ENCODE results near the gene CDC42BPA.

DNA sequence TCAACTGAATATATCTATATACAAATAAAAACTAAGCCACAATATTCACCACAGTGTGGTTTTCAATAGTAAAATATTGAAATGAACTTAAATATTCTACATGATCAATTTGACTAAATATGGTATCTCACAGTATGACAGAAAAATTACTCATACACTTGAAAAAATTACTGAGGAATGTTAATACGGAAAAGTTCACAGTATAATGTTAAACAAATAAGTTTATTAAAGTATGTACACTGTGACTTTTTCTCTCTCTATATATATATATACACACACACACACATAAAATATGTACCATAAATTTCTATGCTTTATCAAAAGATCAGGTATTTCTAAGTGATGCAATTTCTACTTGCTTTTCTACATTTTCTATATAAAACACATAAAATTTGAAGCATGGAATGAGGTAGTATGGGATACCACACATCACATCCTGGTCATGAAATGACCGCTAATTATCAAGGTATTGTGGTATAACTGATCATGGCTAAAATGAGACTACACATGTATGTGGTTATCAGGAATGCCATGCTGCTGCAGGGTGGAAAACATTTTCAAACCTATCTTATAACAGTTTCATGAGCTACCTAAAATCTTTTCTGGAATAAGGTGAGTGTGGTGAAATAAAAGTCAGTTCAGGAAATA is 102.3 kb downstream of the CDC42BPA start:
- TF ChIP-seq, protein P1, sequence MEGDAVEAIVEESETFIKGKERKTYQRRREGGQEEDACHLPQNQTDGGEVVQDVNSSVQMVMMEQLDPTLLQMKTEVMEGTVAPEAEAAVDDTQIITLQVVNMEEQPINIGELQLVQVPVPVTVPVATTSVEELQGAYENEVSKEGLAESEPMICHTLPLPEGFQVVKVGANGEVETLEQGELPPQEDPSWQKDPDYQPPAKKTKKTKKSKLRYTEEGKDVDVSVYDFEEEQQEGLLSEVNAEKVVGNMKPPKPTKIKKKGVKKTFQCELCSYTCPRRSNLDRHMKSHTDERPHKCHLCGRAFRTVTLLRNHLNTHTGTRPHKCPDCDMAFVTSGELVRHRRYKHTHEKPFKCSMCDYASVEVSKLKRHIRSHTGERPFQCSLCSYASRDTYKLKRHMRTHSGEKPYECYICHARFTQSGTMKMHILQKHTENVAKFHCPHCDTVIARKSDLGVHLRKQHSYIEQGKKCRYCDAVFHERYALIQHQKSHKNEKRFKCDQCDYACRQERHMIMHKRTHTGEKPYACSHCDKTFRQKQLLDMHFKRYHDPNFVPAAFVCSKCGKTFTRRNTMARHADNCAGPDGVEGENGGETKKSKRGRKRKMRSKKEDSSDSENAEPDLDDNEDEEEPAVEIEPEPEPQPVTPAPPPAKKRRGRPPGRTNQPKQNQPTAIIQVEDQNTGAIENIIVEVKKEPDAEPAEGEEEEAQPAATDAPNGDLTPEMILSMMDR (conservative IDR thresholded peaks at IDR 0.05 in 1 of 2, IDR thresholded peaks at IDR 0.05 in 1 of 2; ENCODE audit: low read depth in 1 of 2, low read length in 2 of 2), result no peak
- TF ChIP-seq EZH2 (IDR thresholded peaks at IDR 0.05; ENCODE audit: low read length, missing control alignments), result no peak
